K562 (cell line): ENCODE results near the gene BBX. TPM values are rescaled to one million over a fixed set of nuclear protein-coding genes. Genes with fewer than 3 reads are reported as not detected.

Experiments used
- CHCHD3 ChIP-seq: fragments of 250-450 bp; sonication (Bioruptor Pico); IDR thresholded peaks from 2 replicates; pipeline ENCODE4 v2.1.2; 2022; ENCODE audit warnings: mild to moderate bottlenecking
- EHMT2 ChIP-seq: fragments of 450-650 bp; IDR thresholded peaks from 2 replicates; pipeline ENCODE4 v1.6.1; 2018; ENCODE audit warnings: antibody characterized with exemption
- FOXJ2 ChIP-seq: fragments of 200-800 bp; sonication (Bioruptor generic); IDR thresholded peaks from 2 replicates; pipeline ENCODE4 v1.6.1; 2016; ENCODE audit warnings: missing genetic modification characterization, missing compliant biosample characterization
- HDAC1 ChIP-seq, 2 experiments: fragments of 450-650 bp; IDR thresholded peaks; 2 replicates each; pipeline ENCODE4 v1.6.1; 2016 to 2017; ENCODE audit warnings: inconsistent platforms in 1 of 2, mild to moderate bottlenecking in 1 of 2, moderate library complexity in 1 of 2
- MTA1 ChIP-seq: fragments of 450-650 bp; IDR thresholded peaks from 2 replicates; pipeline ENCODE4 v1.6.1; 2017; ENCODE audit warnings: borderline replicate concordance
- ZC3H8 ChIP-seq: fragments of 450-650 bp; IDR thresholded peaks from 2 replicates; pipeline ENCODE4 v1.6.1; 2017
- ZNF224 ChIP-seq: sonication (generic); formaldehyde crosslinking; IDR thresholded peaks from 2 replicates; pipeline ENCODE4 v1.8.0; 2022; ENCODE audit warnings: mild to moderate bottlenecking, missing genetic modification reagents
- ZNF699 ChIP-seq: fragments of 250-450 bp; sonication (Bioruptor Pico); IDR thresholded peaks from 2 replicates; pipeline ENCODE4 v1.8.0; 2021; ENCODE audit warnings: mild to moderate bottlenecking, moderate library complexity; ENCODE audit not compliant: insufficient replicate concordance
- polyA plus RNA-seq, 8 experiments: library from polyadenylated mRNA; depleted of rRNA in 4 of 8; stranded (reverse) in 5 of 8; unstranded in 3 of 8; fragments of >200 nt; fragmentation: Nextera tagmentation in 2 of 8; fragmentation: Illumina TruSeq in 1 of 8; extraction: Ambion mirVana in 2 of 8; extraction: Trizol in 1 of 8; gene quantifications; 2 replicates each; pipeline versions ENCODE4 v1.2.1 to v1.2.3, GENCODE V29; 2011 to 2014; ENCODE audit warnings: inconsistent platforms in 1 of 8, missing spikeins in 1 of 8
- total RNA-seq, 7 experiments: library from RNA; depleted of rRNA in 6 of 7; stranded (reverse); fragments of >200 nt in 6 of 7; fragmentation: Illumina TruSeq in 2 of 7; extraction: Trizol in 2 of 7; gene quantifications; 2 replicates each; pipeline versions ENCODE4 v1.2.1 to v1.2.3, GENCODE V29; 2011 to 2021; ENCODE audit warnings: low replicate concordance in 1 of 7
- TF ChIP-seq, protein P1 (sequence below): fragments of 450-650 bp; IDR thresholded peaks from 2 replicates; pipeline ENCODE4 v1.6.1; 2016; ENCODE audit warnings: antibody characterized with exemption
- TF ChIP-seq, protein P2 (sequence below): fragments of 200-800 bp; sonication (Bioruptor generic); IDR thresholded peaks from 2 replicates; pipeline ENCODE4 v1.6.1; 2016; ENCODE audit warnings: missing genetic modification characterization, missing compliant biosample characterization
- TF ChIP-seq, protein P3 (sequence below): sonication (generic); formaldehyde crosslinking; IDR thresholded peaks from 2 replicates; pipeline ENCODE4 v1.8.0; 2022; ENCODE audit warnings: mild to moderate bottlenecking, missing genetic modification reagents
- TF ChIP-seq, protein P4 (sequence below): conservative IDR thresholded peaks from 2 replicates; pipeline ENCODE4 v1.6.1; 2011; ENCODE audit warnings: low read depth, mild to moderate bottlenecking, low read length; ENCODE audit not compliant: control insufficient read depth

Gene BBX
- total and polyA plus RNA-seq, 9 of the 15 experiments (the other 6 are each of a cell fraction or from before 2014, with no cell fraction given): 4.9 to 19.5 (median 11.8) TPM

DNA sequence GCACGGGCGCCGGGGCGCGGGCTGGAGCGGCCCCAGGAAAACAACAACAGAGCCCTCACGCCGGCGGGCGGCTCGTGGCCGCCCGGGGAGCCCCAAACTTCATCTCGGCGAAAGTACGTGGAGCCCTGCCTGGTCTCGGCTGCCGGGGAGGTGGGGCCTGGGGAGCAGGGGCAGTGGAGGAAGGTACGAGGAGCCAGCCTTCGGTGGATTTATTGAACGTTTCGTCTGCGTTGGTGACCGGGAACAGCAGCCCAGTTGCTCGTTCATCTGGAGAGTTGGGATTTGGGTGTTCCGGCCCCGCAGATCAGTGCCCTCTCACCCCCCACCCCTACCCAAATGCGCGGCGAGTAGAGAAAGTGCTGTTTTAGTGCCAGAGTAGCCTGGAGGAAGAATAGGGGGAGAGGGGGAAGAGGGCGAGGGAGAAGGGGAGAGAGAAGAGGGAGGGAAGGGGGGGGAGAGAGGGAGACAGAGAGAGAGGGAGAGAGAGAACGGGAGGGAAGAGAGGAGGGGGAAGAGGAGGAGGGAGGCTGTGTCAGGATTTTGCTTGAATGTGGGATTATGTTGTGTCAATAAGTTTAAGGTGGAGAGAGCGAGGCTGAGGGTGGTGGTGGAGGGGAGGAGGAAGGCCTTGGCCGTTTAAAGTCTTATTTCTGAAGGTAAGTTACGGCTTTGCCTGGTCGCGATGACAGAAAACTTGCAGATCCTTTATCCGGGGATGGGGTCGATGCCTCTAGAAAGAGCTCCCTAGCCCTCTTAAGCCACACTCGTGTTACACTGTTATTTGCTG is 970 bp downstream of the BBX start (continued):
- no peak for TF ChIP-seq ZNF699 (CRISPR knock-in tag)
- TF ChIP-seq, protein P1, sequence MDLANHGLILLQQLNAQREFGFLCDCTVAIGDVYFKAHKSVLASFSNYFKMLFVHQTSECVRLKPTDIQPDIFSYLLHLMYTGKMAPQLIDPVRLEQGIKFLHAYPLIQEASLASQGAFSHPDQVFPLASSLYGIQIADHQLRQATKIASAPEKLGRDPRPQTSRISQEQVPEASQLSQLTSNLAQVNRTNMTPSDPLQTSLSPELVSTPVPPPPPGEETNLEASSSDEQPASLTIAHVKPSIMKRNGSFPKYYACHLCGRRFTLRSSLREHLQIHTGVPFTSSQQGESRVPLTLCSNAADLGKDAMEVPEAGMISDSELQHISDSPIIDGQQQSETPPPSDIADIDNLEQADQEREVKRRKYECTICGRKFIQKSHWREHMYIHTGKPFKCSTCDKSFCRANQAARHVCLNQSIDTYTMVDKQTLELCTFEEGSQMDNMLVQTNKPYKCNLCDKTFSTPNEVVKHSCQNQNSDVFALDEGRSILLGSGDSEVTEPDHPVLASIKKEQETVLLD: 0 out of 2 replicates have a peak, but pooled peaks have one; percentile 41
- TF ChIP-seq ZNF224 (CRISPR knock-in tag): no peak
- TF ChIP-seq ZC3H8: 0 out of 2 replicates have a peak, but pooled peaks have one; percentile 36
- TF ChIP-seq EHMT2: 0 out of 2 replicates have a peak, but pooled peaks have one; percentile 32
- TF ChIP-seq, protein P2, sequence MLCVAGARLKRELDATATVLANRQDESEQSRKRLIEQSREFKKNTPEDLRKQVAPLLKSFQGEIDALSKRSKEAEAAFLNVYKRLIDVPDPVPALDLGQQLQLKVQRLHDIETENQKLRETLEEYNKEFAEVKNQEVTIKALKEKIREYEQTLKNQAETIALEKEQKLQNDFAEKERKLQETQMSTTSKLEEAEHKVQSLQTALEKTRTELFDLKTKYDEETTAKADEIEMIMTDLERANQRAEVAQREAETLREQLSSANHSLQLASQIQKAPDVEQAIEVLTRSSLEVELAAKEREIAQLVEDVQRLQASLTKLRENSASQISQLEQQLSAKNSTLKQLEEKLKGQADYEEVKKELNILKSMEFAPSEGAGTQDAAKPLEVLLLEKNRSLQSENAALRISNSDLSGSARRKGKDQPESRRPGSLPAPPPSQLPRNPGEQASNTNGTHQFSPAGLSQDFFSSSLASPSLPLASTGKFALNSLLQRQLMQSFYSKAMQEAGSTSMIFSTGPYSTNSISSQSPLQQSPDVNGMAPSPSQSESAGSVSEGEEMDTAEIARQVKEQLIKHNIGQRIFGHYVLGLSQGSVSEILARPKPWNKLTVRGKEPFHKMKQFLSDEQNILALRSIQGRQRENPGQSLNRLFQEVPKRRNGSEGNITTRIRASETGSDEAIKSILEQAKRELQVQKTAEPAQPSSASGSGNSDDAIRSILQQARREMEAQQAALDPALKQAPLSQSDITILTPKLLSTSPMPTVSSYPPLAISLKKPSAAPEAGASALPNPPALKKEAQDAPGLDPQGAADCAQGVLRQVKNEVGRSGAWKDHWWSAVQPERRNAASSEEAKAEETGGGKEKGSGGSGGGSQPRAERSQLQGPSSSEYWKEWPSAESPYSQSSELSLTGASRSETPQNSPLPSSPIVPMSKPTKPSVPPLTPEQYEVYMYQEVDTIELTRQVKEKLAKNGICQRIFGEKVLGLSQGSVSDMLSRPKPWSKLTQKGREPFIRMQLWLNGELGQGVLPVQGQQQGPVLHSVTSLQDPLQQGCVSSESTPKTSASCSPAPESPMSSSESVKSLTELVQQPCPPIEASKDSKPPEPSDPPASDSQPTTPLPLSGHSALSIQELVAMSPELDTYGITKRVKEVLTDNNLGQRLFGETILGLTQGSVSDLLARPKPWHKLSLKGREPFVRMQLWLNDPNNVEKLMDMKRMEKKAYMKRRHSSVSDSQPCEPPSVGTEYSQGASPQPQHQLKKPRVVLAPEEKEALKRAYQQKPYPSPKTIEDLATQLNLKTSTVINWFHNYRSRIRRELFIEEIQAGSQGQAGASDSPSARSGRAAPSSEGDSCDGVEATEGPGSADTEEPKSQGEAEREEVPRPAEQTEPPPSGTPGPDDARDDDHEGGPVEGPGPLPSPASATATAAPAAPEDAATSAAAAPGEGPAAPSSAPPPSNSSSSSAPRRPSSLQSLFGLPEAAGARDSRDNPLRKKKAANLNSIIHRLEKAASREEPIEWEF (CRISPR knock-in tag): no peak
- no peak for TF ChIP-seq CHCHD3 (CRISPR knock-in tag)
- TF ChIP-seq FOXJ2 (tag): no peak
- peak; percentile 55; the same call in 1 of the 2 replicates for TF ChIP-seq MTA1
- peak in 1 of 2 experiments; percentile 62; a peak in 1 of 4 replicates for TF ChIP-seq HDAC1 (IDR thresholded peaks at IDR 0.05)
- TF ChIP-seq, protein P3, sequence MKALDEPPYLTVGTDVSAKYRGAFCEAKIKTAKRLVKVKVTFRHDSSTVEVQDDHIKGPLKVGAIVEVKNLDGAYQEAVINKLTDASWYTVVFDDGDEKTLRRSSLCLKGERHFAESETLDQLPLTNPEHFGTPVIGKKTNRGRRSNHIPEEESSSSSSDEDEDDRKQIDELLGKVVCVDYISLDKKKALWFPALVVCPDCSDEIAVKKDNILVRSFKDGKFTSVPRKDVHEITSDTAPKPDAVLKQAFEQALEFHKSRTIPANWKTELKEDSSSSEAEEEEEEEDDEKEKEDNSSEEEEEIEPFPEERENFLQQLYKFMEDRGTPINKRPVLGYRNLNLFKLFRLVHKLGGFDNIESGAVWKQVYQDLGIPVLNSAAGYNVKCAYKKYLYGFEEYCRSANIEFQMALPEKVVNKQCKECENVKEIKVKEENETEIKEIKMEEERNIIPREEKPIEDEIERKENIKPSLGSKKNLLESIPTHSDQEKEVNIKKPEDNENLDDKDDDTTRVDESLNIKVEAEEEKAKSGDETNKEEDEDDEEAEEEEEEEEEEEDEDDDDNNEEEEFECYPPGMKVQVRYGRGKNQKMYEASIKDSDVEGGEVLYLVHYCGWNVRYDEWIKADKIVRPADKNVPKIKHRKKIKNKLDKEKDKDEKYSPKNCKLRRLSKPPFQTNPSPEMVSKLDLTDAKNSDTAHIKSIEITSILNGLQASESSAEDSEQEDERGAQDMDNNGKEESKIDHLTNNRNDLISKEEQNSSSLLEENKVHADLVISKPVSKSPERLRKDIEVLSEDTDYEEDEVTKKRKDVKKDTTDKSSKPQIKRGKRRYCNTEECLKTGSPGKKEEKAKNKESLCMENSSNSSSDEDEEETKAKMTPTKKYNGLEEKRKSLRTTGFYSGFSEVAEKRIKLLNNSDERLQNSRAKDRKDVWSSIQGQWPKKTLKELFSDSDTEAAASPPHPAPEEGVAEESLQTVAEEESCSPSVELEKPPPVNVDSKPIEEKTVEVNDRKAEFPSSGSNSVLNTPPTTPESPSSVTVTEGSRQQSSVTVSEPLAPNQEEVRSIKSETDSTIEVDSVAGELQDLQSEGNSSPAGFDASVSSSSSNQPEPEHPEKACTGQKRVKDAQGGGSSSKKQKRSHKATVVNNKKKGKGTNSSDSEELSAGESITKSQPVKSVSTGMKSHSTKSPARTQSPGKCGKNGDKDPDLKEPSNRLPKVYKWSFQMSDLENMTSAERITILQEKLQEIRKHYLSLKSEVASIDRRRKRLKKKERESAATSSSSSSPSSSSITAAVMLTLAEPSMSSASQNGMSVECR: no peak
- TF ChIP-seq, protein P4, sequence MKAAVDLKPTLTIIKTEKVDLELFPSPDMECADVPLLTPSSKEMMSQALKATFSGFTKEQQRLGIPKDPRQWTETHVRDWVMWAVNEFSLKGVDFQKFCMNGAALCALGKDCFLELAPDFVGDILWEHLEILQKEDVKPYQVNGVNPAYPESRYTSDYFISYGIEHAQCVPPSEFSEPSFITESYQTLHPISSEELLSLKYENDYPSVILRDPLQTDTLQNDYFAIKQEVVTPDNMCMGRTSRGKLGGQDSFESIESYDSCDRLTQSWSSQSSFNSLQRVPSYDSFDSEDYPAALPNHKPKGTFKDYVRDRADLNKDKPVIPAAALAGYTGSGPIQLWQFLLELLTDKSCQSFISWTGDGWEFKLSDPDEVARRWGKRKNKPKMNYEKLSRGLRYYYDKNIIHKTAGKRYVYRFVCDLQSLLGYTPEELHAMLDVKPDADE: no peak
